Body of pancreas (tissue), 4 donors: Measurements from ENCODE around the gene MSI2. TPM values are rescaled to one million over a fixed set of nuclear protein-coding genes. Genes with fewer than 3 reads are reported as not detected.

Source experiments
- ATAC-seq: fragments of 150-250 bp; one replicate; pipeline ENCODE4 v1.9.1; 2016
- DNase-seq, 4 donors: peaks; one replicate each; pipeline ENCODE4 v3.0.0-alpha.2; 2019
- H3K27ac ChIP-seq, 4 donors: fragments of 200-600 bp; sonication (generic); 1 replicate in 3 of 4; 2 replicates in 1 of 4; pipeline versions ENCODE4 v1.5.1 to v1.6.1; 2016 to 2019; ENCODE audit warnings: mild to moderate bottlenecking in 1 of 4, mixed read lengths in 1 of 4, moderate library complexity in 1 of 4
- H3K27me3 ChIP-seq, 2 donors: fragments of 200-600 bp; sonication (generic); one replicate each; pipeline ENCODE4 v1.6.0; 2016; ENCODE audit warnings: mild to moderate bottlenecking in 1 of 2
- H3K36me3 ChIP-seq, 2 donors: fragments of 200-600 bp; sonication (generic); replicated peaks in 1 of 2; 2 replicates each; pipeline ENCODE4 v1.5.1; 2016; ENCODE audit warnings: low read depth in 2 of 2; ENCODE audit not compliant: insufficient read depth in 1 of 2
- H3K4me1 ChIP-seq: fragments of 200-600 bp; sonication (generic); one replicate; pipeline ENCODE4 v1.6.0; 2016
- H3K4me3 ChIP-seq, 2 donors: fragments of 200-600 bp; sonication (generic); 1 replicate in 1 of 2; 2 replicates in 1 of 2; pipeline ENCODE4 v1.5.1; 2016 to 2019
- H3K9me3 ChIP-seq, 3 donors: fragments of 200-600 bp; sonication (generic); 1 replicate in 2 of 3; 2 replicates in 1 of 3; pipeline ENCODE4 v1.5.1; 2016
- CTCF ChIP-seq, 7 experiments: fragments of 450-650 bp in 4 of 7; fragments of 200-600 bp in 3 of 7; sonication (generic) in 3 of 7; IDR thresholded peaks; one replicate each; pipeline ENCODE4 v1.5.1; 2016 to 2019; ENCODE audit warnings: antibody characterized with exemption in 7 of 7
- POLR2A ChIP-seq, 3 donors: fragments of 450-650 bp; IDR thresholded peaks; one replicate each; pipeline ENCODE4 v1.6.1; 2016; ENCODE audit warnings: antibody characterized with exemption in 3 of 3, mild to moderate bottlenecking in 2 of 3
- WGBS, 2 donors: methylation state at CpG; one replicate each; pipeline ENCODE4 v1.1.5; 2017; 5-methylcytosine and 5-hydroxymethylcytosine counted together
- intact Hi-C: fragments of 100-400 bp; cut with DNase I; formaldehyde crosslinking; loops from one replicate; pipeline ENCODE4 v1.15.1; 2023
- total RNA-seq, 2 donors: library from RNA; depleted of rRNA; stranded (reverse); fragments of >200 nt; gene quantifications; one replicate each; pipeline ENCODE4 v1.1.0, GENCODE V29; 2016

MSI2 gene
- total RNA-seq, 2 donors from 2014 or later: 21.1 to 28.5 TPM

- ATAC-seq (no peak), DNase-seq (no peak)
- H3K4me3 ChIP-seq: no peak overlapping the region
- H3K27me3 ChIP-seq: no peaks in the 10 kb centered on the region
- H3K9me3 ChIP-seq: no peaks in the 10 kb centered on the region
- intact Hi-C loops: no loop called here
- H3K36me3 ChIP-seq: no peaks in the 10 kb centered on the region
- peaks cover 21% of the 10 kb centered on the region for H3K4me1 ChIP-seq
- WGBS, 2 donors: 66 to 78% methylated on average over 3 to 10 of the region's 10 CpGs
- TF ChIP-seq POLR2A (IDR thresholded peaks at IDR 0.05) (no peak), CTCF (IDR thresholded peaks at IDR 0.05) (no peak)
- H3K27ac ChIP-seq: no peak overlapping the region
Measured at GRCh38 chr17:57288040-57288772, 31.9 kb downstream of the MSI2 start.

DNA sequence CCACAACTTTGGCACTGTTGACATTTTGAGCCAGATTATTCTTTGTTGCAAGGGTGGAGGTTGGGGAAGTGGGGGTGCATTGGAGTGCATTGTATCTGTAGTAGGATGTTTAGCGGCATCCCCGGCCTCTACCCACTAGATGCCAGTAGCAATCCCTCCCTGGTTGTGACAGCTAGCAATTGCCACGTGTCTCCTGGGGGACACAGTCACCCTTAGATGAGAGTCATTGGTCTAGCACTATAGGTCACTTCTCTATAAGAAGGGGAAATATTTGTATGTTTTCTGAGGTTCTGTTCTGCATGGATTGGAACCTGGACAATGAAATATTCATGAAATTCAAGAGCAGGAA lies 32.4 kb downstream of the MSI2 start:
- no peaks in the 10 kb centered on the region for H3K36me3 ChIP-seq
- WGBS, 2 donors: 73 to 74% methylated on average over 3 of the region's 3 CpGs
- intact Hi-C loops: no loop called here
- no peak for ATAC-seq
- H3K9me3 ChIP-seq: no peaks in the 10 kb centered on the region
- TF ChIP-seq CTCF (IDR thresholded peaks at IDR 0.05): no peak
- TF ChIP-seq POLR2A (IDR thresholded peaks at IDR 0.05): no peak
- no peak overlapping the region for H3K27ac ChIP-seq
- no peak for DNase-seq
- H3K27me3 ChIP-seq: no peaks in the 10 kb centered on the region
- peaks cover 21% of the 10 kb centered on the region for H3K4me1 ChIP-seq
- H3K4me3 ChIP-seq: no peak overlapping the region

DNA sequence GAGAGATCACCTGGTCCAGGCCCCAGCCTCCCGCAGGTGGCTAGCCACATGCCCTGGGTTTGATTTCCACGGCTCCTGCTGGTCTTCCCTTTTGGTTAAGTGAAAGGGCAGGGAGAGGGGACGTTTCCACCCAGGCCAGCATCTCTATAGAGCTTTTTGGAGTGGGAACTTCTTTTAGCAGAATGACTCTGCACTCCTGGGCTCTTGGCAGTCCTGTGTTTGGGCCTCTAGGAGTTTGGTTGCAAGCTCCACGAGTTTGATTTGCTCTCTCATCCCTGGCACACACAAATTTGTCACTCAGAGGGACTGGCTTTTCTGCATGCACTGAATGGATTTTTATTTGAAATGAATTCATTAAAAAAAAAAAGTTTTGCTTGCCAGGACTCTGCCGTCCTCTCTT lies 32.8 kb downstream of the MSI2 start:
- Histone ChIP-seq H3K4me1 (peaks cover 22% of the 10 kb centered on the region), H3K9me3 (no peaks in the 10 kb centered on the region), H3K36me3 (no peaks in the 10 kb centered on the region), H3K4me3 (no peak overlapping the region), H3K27ac (no peak overlapping the region), H3K27me3 (no peaks in the 10 kb centered on the region)
- DNase-seq (no peak), ATAC-seq (no peak)
- 69 to 83% methylated on average over 4 to 5 of the region's 5 CpGs for WGBS, 2 donors
- no peak for TF ChIP-seq CTCF (IDR thresholded peaks at IDR 0.05)
- no peak for TF ChIP-seq POLR2A (IDR thresholded peaks at IDR 0.05)
- intact Hi-C loops: no loop called here

GRCh38 chr17:57289613-57290012 lies 33.3 kb downstream of the MSI2 start:
- peaks cover 27% of the 10 kb centered on the region for H3K4me1 ChIP-seq
- H3K4me3 ChIP-seq: no peak overlapping the region
- no peak overlapping the region for H3K27ac ChIP-seq
- no peaks in the 10 kb centered on the region for H3K9me3 ChIP-seq
- intact Hi-C loops: no loop called here
- 82 to 89% methylated on average over 7 to 8 of the region's 8 CpGs for WGBS, 2 donors
- DNase-seq (no peak), ATAC-seq (no peak)
- H3K27me3 ChIP-seq: no peaks in the 10 kb centered on the region
- no peak for TF ChIP-seq CTCF (IDR thresholded peaks at IDR 0.05)
- H3K36me3 ChIP-seq: no peaks in the 10 kb centered on the region

- intact Hi-C loops: no loop called here
- no peak for ATAC-seq
- 88 to 89% methylated on average over 10 of the region's 10 CpGs for WGBS, 2 donors
- no peak for DNase-seq
- TF ChIP-seq CTCF (IDR thresholded peaks at IDR 0.05): no peak
- TF ChIP-seq POLR2A (IDR thresholded peaks at IDR 0.05): no peak
- H3K27ac ChIP-seq: no peak overlapping the region
- H3K9me3 ChIP-seq: no peaks in the 10 kb centered on the region
- no peaks in the 10 kb centered on the region for H3K27me3 ChIP-seq
- H3K4me1 ChIP-seq: peaks cover 22% of the 10 kb centered on the region
- H3K36me3 ChIP-seq: no peaks in the 10 kb centered on the region
- H3K4me3 ChIP-seq: no peak overlapping the region
Measured at GRCh38 chr17:57290981-57291380, 34.7 kb downstream of the MSI2 start.
